ENCODE results near the gene SAMSN1.

The SAMSN1 gene

DNA sequence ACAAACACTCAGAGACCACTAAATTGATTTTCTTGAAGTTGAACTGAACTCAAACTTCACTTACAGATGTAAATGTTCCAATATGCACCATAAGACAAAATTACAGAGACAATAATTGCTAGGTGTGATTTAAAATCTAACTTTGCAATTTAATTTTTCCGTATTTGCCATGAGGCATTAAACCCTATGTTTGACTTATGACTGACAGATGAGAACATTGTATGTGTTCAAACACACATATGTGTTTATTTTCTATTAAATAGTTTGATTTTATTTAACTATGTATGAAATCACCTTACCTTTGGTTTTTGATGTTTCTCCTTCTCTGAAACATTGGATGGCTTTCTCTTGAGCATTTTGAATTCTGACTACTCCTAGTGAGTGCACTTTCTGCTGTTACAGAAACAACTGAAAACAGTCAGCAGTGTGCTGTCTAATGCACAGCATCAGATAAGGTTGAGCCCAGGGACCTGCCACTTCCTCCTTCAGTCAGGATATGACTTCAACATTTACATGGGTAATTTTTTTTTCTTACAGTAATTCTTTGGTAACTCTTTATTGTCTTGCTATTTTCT lies at the start of gene SAMSN1:
SAMSN1 (minus strand) TSS at position 410 of the 575 bp plus-strand sequence; CDS start at position 356, 54 bp downstream.
- no peak for DNase-seq (ENCODE audit: low read depth)

DNA sequence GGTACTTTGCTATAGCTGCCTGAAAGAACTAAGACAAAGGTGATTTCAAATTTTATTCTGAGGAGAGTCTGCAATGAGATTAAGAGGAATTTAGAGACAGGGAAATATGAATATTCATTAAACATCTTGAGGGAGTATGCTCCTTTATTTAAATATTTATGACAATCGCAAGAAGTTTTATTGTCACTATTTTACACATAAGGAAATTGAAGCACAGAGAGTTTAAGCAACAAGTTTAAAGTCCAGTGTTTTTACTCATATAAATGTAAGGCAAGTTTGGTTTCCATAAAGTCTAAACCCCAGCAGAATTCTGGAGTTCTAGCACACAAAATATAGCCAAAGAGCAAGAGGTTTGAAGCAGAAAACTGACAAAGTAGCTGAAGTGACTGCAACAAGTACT lies 49.3 kb upstream of the SAMSN1 start:
- DNase-seq (ENCODE audit: low read depth), result no peak

DNA sequence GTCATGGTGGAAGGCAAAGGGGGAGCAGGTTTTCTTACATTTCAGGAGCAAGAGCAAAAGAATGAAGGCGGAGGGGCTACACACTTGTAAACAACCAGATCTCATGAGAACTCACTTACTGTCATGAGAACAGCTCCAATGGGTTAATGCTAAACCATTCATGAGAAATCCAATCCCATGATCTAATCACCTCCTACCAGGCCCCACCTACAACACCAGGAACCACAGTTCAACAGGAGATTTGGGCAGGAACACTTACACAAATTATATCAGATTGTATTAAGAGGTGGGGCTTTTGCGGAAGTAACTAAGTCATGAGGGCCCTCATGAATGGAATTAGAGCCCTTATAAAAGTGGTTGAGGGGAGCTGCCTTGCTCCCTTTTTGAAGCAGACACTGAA lies 48.9 kb upstream of the SAMSN1 start:
- DNase-seq (ENCODE audit: low read depth), result no peak

DNA sequence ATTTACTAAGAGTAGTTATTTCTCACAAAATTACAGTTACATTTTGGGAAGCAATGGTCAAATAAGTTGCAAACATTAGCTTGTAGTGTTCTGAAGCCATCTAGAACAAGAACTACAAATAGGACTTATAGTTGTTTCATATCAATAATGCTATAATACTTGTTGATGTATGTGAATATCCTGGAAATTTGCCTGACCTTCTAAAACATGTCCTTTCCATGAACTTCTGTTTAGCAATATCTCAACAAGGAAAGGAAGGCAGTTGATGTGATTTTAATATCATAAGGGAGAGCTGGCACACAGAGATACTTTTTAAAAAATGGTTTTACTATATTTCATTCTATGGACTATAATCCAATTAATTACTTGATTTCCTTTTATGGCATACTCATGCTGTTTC lies 47.1 kb upstream of the SAMSN1 start:
- no peak for DNase-seq (ENCODE audit: low read depth)

DNA sequence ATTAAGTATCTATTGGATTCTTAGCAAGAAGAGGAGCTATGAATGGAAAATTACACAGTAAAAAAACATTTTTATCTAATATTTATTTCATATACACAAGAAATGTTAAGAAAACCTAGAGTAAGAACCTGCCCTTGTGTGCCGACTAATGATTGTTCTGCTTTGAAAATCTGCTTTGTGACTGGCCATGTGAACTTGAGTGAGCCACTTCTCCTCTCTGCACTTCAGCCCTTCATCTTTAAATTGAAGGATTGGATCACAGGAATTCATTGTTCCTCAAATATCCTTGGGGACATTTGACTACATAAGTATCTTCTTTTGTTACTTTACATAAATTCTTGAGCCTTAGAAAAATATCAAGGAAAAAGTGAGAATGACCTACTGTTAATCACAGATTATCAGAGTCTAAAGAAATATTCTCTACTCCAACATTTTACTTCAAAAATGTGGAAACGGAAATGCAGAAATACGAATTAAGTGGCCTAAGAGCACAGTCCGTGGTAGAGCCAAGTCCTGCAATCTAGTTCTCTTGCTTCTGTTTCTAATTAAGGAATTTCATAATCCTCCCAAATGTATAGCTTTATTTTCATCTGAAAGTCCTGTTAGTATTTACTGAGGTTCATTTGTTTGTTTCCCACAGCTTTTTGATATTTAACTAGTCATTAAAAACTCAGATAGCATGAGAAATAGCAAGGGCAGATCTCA lies 46.3 kb upstream of the SAMSN1 start:
- DNase-seq (ENCODE audit: low read depth), result no peak

DNA sequence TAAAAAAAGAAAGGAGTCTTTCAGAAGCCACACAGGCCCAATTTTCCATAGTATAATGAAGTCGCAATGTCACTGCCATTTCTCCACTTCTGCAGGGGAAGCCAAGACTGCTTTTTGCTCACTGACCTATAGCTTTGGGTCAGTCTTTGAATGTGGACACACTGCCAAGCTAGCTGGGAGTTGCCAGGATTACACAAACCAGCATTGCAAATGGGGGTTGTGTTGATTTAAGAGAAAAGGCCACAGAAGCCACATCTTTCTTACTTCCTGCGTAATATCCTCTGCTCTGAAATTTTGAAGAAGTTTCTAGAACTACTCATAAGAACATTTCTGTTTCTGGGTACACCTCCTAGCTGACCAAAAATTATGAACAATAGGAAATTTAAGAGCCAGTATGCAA lies 45.8 kb upstream of the SAMSN1 start:
- DNase-seq (ENCODE audit: low read depth), result peak; percentile 14

DNA sequence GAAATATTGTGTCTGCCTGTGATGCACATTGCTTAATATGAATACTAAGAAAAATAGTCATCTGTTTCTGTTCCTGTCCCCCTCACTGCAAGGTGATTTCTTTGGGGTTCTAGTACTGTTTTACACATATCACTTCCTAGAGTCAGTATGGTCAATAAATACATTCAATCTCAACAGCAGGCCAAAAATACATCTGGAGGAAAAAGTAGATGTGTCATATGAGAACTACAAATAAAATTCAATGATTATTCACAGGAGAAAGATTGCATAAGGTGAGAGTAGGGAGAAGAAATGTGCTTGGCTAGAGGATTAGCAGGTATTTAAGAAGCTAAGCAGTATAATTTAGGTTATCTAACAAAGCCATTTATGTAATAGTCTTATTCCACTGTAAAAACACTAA lies 45.3 kb upstream of the SAMSN1 start:
- DNase-seq (ENCODE audit: low read depth), result no peak

DNA sequence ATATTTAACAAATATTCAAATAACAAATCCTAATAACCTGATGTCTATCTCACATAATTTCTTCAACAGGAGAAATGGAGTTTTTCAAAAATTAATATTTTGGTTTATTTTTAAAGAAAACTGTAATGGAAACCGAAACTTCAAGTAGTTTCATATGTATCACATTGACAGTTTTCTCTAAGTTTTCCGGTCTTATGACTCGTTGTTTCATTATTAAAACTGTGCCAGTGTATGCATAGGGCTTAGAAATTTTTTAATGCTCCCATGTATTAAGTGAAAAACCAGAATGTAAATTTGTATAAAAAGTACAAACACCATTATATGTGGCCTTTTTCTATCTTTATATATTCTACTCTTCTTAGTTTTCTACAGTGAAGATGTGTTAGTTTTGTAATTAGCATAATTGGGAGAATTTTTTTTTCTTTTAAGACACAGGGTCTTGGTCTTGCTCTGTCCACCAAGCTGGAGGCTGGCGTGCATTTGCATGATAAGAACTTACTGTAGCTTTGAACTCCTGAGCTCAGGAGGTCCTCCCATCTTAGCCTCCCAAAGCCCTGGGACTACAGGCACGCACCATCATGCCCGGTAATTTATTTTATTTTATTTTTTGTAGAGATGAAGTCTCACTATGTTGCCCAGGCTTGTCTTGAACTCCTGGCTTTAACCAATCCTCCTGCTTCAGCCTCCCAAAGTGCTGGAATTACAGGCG lies 43.9 kb upstream of the SAMSN1 start:
- no peak for DNase-seq (ENCODE audit: low read depth)

DNA sequence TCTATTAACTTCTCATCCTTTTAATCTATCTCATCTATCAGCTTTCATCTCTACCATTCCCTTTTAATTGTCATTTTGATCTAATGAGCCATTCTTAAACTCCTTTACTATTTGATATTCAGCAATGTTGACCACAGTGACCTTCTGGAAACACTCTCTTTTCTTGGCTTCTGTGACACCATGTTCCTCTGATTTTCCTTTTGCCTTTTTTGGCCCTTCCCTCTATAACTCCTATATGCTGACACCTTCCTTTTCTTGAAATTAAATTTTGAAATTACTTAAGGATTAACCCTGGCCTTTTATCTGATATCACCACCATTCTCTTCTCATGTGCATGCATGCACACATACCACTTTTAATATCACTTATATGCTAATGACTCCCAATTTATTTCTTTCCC lies 41.2 kb upstream of the SAMSN1 start:
- DNase-seq (ENCODE audit: low read depth), result no peak

DNA sequence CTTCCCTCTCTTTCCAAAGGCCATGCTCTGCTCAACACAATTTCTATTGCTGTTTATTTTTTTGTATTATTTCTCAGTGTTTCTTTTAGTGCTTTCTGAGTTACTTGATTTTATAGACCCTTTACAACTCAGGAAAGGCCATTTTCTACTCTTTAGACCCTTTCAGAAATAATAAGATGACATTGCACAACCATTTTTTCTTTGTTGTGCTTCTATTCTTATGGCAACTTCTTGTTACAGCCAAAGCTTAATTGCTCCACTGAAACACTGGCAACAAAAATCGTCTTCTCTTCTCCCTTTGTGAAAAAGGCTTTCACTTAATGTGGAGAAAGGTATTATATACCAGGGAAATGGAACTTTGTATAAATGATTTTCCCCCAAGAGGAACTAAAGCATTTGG lies 39.0 kb upstream of the SAMSN1 start:
- DNase-seq (ENCODE audit: low read depth), result no peak

DNA sequence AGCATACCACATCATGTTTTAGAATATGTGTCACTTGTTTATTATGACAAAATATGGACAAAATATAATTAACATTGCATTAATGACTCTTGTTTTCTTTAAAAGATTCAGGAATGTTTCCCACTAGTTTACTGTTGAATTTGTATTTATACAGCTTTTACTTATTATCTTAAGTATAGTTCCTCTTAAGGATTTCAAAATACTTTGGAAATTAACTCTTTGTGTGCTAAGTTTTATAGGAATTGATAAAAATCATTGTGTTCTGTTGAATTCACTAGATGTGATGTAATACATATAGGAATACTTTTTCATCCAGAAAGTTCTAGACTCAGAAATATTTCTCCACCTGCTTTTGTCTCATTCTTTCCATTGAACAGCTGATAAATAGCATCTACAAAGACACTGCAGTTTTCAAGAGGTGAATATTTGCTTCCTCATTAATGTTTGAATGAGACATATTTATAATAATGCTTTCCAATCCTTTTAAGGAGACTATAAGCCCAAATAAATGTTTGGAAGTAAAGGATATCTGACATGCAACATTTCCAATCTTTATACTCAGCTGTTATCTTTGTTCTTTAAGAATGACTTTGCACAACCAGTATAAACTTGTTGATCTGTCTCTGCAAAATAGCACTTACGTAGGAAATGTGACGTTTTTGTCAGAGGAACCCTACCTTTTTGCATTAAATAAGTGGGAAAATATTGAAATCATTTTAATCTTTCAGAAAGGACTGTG lies 38.4 kb upstream of the SAMSN1 start:
- DNase-seq (ENCODE audit: low read depth), result no peak

DNA sequence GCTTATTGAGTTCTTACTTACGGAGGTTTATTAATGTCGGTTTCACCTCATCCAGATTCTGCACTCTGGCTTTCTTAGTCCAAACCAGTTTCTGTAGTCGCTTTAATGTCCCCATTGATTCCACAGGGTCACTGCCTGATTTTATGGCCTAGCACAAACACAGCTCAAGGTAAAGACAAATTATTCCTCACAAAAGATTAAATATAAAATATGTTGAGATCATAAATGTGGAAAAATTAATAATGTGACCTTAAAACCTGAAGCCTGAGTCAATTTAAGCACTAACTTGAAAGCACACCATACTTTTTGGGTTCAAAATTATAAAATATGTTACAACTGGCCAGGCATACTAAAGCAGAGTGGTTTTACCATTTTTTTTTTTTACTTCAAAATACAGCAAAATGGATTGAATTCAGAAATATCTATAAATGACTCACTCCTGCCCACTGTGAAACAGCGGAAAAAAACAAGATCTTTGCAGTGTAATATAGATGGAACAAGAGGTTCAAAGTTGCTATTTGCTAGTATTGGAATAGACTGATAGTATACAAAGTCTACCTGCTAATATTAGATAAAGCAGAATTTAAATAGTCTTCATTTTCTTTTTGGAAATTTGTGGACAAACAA lies 37.6 kb upstream of the SAMSN1 start:
- no peak for DNase-seq (ENCODE audit: low read depth)

DNA sequence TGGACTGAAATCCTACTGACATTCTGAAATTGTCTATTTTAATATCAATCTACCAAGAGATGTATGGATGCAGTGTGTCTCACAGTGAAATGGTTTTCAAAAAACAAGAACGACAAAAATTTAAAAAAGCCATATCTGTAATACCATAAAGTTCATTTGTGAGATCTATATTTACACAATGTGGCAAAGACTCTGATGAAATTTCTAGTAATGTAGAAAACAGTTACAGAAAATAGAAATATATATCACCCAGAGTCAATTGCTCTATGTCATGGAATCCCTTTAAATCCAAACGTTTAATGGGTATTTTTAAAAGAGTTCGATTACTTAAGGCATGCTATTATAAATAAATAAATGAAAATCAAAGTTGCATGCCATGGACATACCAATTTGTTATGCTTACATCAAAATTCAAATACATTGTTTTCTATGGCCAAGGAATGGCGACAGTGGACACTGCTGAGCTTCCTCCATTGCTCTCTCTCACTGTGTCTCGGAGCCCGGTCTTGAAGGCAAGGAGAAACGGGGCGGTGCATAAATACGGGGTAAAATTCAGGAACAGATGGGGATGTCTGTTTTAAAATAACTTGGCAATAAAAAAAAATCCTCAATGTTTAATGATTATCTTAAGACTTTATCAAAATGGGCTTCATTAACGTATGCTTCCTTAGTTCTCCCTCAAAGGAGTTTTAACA lies 37.0 kb upstream of the SAMSN1 start:
- DNase-seq (ENCODE audit: low read depth), result no peak

DNA sequence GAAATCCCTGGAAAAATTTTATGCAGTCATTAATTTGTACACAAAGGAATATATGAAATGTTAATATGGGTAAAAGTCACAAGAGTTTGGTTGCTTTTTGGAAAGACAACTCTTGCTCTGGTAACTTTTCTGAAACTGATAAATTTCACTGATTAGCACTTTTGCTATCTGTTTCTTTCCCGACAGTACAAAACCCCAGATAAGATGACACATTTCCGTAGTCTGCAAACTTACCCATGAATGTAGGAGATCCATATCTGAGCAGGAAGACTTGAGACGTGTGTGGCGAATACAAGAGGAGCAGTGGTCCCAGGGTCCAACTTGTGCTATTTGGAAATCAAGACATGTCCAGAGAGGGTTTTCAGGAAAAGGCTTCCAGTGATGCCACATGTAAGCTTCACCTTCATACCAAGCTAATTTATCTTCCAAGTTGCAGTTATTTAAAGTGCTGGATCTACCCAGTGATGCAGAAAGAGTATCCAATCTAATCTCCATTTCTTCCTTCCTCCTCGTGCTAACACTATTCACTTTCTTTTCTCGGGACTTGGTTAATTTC lies 35.9 kb upstream of the SAMSN1 start:
- no peak for DNase-seq (ENCODE audit: low read depth)

DNA sequence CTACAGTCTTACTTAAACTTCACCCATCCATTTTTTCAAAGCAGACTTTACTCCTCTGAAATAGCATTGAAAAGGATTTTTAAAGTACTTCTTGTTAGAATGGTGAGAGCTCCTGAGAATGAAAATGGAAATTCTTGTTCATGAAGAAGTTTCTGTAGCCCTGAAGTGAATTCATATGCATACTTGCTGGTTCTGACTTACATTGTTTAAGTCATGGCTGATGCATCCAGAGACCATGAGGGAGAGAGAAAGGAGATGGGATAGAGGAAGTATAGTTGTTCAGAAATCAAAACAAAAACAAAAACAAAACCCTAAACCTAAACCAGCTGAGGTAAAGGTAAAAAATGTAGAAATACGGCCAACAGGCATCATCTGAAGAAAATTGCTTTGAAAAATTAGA lies 27.1 kb upstream of the SAMSN1 start:
- DNase-seq (ENCODE audit: low read depth), result no peak

DNA sequence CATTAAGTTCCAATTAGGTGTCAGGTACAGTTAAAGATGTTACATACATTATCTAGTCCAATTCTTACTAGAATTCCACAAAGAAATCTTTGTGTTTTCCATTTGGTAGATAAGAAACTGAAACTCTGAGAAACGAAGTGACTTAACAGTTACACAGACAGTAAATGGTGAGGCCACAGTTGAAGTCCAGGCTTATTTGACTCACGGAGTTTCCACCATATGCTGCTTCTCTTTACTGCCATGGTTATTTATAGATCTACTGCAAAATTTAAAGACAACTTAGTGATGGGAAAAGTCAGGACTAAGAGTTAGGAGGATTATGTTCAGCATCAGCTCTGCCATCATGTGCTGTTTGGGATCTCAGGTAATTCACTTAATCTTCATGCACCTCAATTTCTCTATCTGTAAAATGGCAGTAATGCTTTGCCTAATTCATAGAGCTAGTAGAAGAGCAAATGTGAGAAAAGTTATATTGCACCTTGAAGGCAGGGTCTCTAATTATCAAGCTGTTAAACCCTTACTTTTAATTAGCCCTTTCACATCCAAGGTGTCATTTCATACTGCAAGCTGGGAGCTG lies 26.2 kb upstream of the SAMSN1 start:
- DNase-seq (ENCODE audit: low read depth), result no peak

DNA sequence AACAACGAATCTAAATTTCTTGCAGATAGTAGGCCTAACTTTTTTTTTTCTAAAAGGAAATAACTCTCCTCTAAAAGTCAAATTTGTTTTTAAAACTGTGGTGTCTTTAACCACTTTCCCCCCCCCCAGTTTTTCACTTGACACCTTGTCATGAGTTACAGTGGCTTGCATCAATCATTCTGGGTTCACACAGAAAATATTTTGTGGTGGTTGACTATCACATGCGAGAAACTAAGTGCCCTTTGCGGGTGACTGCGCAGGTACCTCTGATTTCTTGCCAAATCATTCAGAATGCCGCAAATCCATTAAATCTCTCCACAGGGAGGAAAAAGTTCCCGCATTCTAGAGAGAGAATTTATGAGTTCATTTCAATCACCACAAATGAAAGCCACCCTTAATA lies 23.8 kb upstream of the SAMSN1 start:
- no peak for DNase-seq (ENCODE audit: low read depth)

DNA sequence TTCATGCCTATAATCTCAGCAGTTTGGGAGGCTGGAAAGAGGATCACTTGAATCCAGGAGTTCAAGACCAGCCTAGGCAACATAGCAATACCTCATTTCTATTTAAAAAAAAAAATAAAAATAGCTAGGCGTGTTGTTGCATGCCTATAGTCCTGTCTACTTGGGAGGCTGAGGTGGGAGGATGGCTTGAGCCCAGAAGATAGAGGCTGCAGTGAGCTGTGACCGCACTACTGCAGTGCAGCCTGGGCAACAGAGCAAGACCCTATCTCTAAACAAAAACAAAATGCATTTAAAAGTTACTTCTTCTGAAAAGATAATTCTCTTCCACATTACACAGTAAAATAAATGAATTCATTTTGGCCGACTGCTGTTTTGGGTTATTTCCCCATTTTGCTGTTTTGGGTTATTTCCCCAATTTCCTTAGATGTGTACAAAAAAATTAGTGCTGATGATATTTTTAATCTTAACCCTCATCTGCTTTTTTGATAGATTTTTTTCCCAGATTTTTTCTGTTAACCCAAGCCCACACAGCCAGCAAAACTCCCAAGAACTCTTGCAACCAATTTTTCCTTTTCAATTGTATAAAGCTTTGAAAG lies 23.0 kb upstream of the SAMSN1 start:
- DNase-seq (ENCODE audit: low read depth), result no peak

DNA sequence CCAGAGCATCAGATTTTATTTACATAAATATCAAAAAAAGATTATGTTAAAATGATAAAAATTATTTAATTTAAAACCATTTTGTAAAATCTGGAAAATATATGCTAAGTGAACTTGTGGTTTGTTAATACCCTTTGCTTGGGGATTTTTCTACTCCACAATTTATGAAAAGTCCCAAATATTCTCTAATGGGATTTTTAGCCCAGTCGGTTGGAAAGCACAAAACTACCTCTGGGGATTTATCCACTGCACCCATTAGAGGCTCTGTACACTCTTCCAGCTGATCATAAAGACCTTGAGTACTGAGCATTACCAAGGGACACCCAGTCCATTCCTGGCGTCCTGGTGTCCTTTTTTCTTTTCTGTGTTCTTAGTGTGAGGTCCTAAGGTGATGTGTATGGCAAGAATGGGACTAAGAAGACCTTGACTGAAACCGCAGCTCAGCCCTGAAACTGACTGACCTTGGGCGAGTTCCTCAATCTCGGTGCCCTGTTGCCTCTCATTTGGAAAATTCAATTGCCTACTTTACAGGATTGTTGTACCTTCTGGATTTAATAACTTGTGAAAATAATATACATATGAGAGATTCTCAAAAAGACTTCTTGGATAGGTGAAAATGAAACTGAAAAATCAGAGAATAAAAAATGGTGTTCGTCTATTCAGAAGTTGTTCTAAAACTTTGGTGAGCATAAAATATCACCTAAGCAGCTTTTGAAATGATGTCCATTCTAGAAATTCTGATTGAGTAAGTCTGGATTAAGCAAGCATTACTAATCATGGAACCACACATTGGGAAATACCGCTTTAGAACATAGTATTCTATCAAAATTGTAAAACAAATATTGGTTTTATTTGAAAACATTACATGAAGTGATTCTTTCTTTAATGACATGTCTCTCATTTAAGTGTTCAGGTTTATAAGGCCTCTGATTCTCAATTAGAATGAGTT lies 21.5 kb upstream of the SAMSN1 start:
- no peak for DNase-seq (ENCODE audit: low read depth)

DNA sequence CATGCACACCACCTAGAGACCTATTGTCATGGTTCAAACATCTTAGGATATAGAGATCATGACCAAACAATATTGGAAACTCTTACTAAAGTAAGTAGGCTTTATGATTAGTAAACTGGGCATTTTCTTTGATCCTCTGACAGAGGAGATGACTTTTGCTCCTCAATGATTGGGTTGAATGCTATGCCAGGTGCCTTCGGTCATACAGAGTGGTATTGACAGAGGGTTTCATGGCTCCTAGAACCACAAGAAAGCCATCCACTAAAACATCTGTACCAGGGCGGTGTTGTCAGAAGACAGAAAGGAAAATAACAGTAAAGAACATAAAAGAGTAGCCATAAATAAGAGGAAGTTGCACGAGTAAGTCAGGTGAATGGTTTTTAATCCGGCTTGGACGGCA lies 20.8 kb upstream of the SAMSN1 start:
- DNase-seq (ENCODE audit: low read depth), result no peak

Data from non-pigmented ciliary epithelial cell (primary cell).